ENCODE results near the gene UNC5CL.

Gene UNC5CL

DNA sequence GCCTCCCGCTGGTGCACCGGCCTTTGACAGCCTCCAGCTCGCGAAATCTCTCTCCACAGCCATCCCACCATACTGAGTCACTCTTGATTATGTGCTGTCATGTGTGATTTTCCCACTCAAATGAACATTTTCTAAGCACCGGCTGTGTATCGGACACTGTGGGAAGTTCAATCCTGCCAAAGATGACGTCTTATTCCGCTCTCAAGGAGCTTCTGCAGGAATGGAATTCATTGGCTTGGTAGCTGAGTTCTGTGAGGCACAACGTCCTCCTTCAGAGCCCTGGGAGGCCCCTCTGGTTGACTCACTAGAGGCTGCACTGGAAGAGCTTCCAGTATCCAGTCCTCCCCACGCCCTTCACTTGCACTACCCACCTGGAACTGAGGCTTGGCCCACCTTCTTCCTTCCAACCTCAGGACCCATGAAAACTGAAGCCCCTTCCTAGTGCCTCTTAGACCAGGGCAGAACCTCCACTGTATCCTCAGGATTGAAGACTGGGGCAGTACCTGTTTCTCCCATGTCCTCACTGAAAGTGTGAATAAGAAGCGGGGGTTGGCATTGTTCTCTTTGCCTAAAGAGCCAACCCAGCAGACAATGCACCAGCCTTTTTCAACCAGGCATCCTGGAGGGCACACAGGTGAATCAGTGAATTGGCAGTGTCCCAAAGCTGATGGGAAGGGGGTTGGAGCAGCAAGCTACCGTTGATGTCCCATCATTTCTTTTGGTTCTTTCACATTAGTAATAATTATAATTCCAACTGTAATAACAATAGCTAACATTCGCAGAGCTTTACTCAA, 1.7 kb downstream of the UNC5CL start:
- DNase-seq (ENCODE audit: insufficient read length) (no peak), FAIRE-seq (no peak)
- no peak for TF ChIP-seq POLR2AphosphoS5 (IDR thresholded peaks at IDR 0.05; ENCODE audit: low read depth, low read length)

- FAIRE-seq (no peak), DNase-seq (ENCODE audit: insufficient read length) (no peak)
- TF ChIP-seq POLR2AphosphoS5 (IDR thresholded peaks at IDR 0.05; ENCODE audit: low read depth, low read length), result no peak
- no peak for TF ChIP-seq POLR2A (IDR thresholded peaks at IDR 0.05; ENCODE audit: low read depth, low read length)
- TF ChIP-seq TAF1 (IDR thresholded peaks at IDR 0.05; ENCODE audit: borderline replicate concordance, low read depth, low read length), result no peak
Measured at GRCh38 chr6:41036601-41037000, 2.4 kb downstream of the UNC5CL start.

GRCh38 chr6:41036186-41036585, 2.8 kb downstream of the UNC5CL start:
- FAIRE-seq (no peak), DNase-seq (ENCODE audit: insufficient read length) (no peak)
- no peak for TF ChIP-seq POLR2A (IDR thresholded peaks at IDR 0.05; ENCODE audit: low read depth, low read length)
- TF ChIP-seq TAF1 (IDR thresholded peaks at IDR 0.05; ENCODE audit: borderline replicate concordance, low read depth, low read length), result no peak
- no peak for TF ChIP-seq POLR2AphosphoS5 (IDR thresholded peaks at IDR 0.05; ENCODE audit: low read depth, low read length)

DNA sequence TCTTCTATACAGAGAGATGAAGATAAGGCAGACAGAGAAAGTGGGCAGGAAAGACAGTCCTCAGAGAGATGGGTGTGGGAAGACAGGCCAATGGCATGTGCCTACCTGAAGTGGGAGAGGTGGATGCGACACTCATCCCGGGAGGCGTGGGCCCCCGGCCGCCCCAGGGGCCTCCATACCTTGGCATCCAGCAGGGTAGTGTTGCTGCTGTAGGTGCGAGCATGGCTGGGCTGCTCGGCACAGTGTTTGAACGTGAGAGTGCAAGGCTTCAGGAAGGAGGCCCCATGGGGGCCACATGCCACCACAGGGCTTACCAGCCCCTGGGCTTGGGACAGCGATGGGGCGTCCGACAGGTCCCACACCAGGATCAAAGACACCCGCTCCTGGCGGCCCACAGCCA, 5.2 kb downstream of the UNC5CL start:
- FAIRE-seq (no peak), DNase-seq (ENCODE audit: insufficient read length) (no peak)
- TF ChIP-seq POLR2A (IDR thresholded peaks at IDR 0.05; ENCODE audit: low read depth, low read length) (no peak), POLR2AphosphoS5 (IDR thresholded peaks at IDR 0.05; ENCODE audit: low read depth, low read length) (no peak), TAF1 (IDR thresholded peaks at IDR 0.05; ENCODE audit: borderline replicate concordance, low read depth, low read length) (no peak)

DNA sequence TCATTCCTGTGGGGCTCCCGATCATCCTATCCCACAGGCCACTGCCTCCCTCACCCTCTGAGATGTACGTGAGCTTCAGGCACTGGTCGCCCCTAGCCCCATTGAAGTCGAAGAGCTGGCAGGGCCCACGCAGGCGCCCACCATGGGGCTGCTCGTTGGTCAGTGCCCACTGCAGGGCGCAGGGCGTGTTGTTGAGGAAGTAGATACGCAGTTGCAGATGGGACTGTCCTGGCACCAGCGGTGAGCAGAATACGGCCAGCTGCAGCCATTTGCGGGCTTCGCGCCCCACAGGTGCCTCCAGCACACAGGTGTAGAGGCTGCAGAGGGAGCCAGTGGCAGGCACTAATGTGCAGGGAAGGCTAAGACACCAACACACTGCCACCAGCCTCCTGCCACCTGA, 6.2 kb downstream of the UNC5CL start:
- DNase-seq (ENCODE audit: insufficient read length) (no peak), FAIRE-seq (no peak)
- TF ChIP-seq POLR2A (IDR thresholded peaks at IDR 0.05; ENCODE audit: low read depth, low read length), result no peak

GRCh38 chr6:41028561-41029412, 10.2 kb downstream of the UNC5CL start:
- FAIRE-seq, result no peak

GRCh38 chr6:41027799-41028560, 11.0 kb downstream of the UNC5CL start:
- peak; percentile 86 for DNase-seq (ENCODE audit: insufficient read length)
- FAIRE-seq, result peak; percentile 90
- TF ChIP-seq POLR2AphosphoS5 (IDR thresholded peaks at IDR 0.05; ENCODE audit: low read depth, low read length) (no peak), POLR2A (IDR thresholded peaks at IDR 0.05; ENCODE audit: low read depth, low read length) (peak; percentile 44; the same call in 1 of the 2 replicates), TAF1 (IDR thresholded peaks at IDR 0.05; ENCODE audit: borderline replicate concordance, low read depth, low read length) (0 out of 2 replicates have a peak, but pooled peaks have one; percentile 25)

More at GRCh38 chr6:41028561-41029412, 10.2 kb downstream of the UNC5CL start:
- TF ChIP-seq POLR2AphosphoS5 (IDR thresholded peaks at IDR 0.05; ENCODE audit: low read depth, low read length) (no peak), POLR2A (IDR thresholded peaks at IDR 0.05; ENCODE audit: low read depth, low read length) (no peak), TAF1 (IDR thresholded peaks at IDR 0.05; ENCODE audit: borderline replicate concordance, low read depth, low read length) (no peak)
- DNase-seq (ENCODE audit: insufficient read length), result no peak

GRCh38 chr6:41027241-41027640, 11.8 kb downstream of the UNC5CL start:
- TF ChIP-seq POLR2AphosphoS5 (IDR thresholded peaks at IDR 0.05; ENCODE audit: low read depth, low read length), result no peak
- TF ChIP-seq TAF1 (IDR thresholded peaks at IDR 0.05; ENCODE audit: borderline replicate concordance, low read depth, low read length), result no peak
- FAIRE-seq, result no peak
- no peak for DNase-seq (ENCODE audit: insufficient read length)

- no peak for DNase-seq (ENCODE audit: insufficient read length)
- FAIRE-seq, result no peak
- TF ChIP-seq POLR2A (IDR thresholded peaks at IDR 0.05; ENCODE audit: low read depth, low read length) (no peak), POLR2AphosphoS5 (IDR thresholded peaks at IDR 0.05; ENCODE audit: low read depth, low read length) (no peak), TAF1 (IDR thresholded peaks at IDR 0.05; ENCODE audit: borderline replicate concordance, low read depth, low read length) (no peak)
Measured at GRCh38 chr6:41025966-41026530, 13.0 kb downstream of the UNC5CL start.

- FAIRE-seq, result no peak
- no peak for TF ChIP-seq TAF1 (IDR thresholded peaks at IDR 0.05; ENCODE audit: borderline replicate concordance, low read depth, low read length)
- TF ChIP-seq POLR2AphosphoS5 (IDR thresholded peaks at IDR 0.05; ENCODE audit: low read depth, low read length), result no peak
- TF ChIP-seq POLR2A (IDR thresholded peaks at IDR 0.05; ENCODE audit: low read depth, low read length), result no peak
Measured at GRCh38 chr6:41023114-41023513, 15.9 kb downstream of the UNC5CL start.

DNA sequence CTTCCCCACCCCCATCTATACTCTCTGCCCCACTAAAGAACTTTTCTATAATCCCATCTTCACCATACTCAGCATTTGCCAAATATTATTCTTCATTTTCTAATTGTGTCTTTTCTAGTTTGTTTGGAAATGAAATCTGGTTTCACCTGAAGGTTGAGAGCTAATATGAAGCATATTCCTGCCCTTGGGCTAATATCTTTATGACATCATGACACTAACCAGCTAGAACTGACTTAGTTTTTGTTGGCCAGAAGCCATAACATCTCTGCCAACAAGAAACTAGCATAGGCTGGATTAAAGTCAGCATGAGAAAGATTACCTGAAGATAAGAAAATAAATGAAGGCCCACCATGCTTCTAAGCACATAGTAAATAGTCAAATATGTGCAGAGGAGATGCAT, 16.7 kb downstream of the UNC5CL start:
- no peak for TF ChIP-seq POLR2AphosphoS5 (IDR thresholded peaks at IDR 0.05; ENCODE audit: low read depth, low read length)
- no peak for TF ChIP-seq TAF1 (IDR thresholded peaks at IDR 0.05; ENCODE audit: borderline replicate concordance, low read depth, low read length)
- DNase-seq (ENCODE audit: insufficient read length) (no peak), FAIRE-seq (no peak)

More at GRCh38 chr6:41023114-41023513, 15.9 kb downstream of the UNC5CL start:
- DNase-seq (ENCODE audit: insufficient read length), result no peak
